OCI-LY7 (cell line): ENCODE measurements around the gene NRG2.

Source experiments
- CTCF ChIP-seq: fragments of 200-600 bp; sonication (generic); conservative IDR thresholded peaks from 2 replicates; pipeline ENCODE4 v1.5.1; 2014; ENCODE audit warnings: mild to moderate bottlenecking, antibody characterized with exemption, low read length, moderate library complexity, mixed read lengths
- EZH2phosphoT487 ChIP-seq: fragments of 200-600 bp; sonication (generic); IDR thresholded peaks from 2 replicates; pipeline ENCODE4 v1.6.1; 2018; ENCODE audit warnings: low read depth, borderline replicate concordance, mild to moderate bottlenecking, mixed run types, antibody characterized with exemption, low read length, moderate library complexity, mixed read lengths

GRCh38 chr5:139842321-139842720, 200.8 kb downstream of the NRG2 start:
- TF ChIP-seq CTCF (no peak), EZH2phosphoT487 (no peak)
